ENCODE data around the gene WWOX.
A peak's percentile ranks its signal among the peaks of the same experiment; 100 is the strongest.
"Not testable (repeated sequence)": the region's sequence is repeated elsewhere in the genome, so short reads cannot be mapped to it uniquely, and the experiment has no call there.

Gene WWOX

GRCh38 chr16:78099271-78100111, at the start of gene WWOX:
WWOX (plus strand) TSS chr16:78099654.
- FAIRE-seq, result peak; percentile 81

- no peak for FAIRE-seq
Measured at GRCh38 chr16:78050734-78051400, 48.6 kb upstream of the WWOX start.

DNA sequence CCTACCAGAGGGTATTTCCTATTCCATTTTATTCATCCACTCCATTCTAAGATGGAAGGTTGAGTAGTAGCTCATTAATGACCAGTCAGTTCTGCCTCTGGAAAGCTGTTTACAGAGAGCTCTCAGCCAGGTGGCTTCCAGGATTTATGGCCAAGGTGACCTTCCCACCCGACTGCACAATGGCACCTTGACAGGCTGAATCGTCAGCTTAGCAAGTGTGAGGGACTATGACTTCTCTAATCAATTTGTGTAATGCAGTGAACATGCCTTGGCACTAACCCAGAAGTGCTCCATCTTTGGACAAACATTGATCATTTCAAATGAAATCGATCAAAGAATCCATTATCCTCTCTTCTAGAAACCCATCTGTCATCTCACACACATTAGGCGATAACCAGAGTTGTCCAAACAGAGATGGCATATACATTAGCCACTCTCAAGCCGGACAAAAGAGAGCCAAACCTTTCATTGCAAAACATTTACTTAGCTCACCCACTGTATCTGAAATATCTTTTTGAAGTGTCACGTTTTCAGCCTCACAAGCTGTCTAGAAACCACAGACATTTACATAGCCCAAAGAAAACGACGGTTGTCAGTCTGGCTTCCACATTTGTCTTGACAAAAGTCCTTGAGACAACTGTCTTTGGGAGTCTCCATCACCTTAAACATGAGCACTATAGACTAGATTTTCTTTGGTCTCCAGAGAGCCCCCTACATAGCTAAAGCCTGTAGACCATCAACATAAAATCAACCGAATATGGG, 41.5 kb upstream of the WWOX start:
- FAIRE-seq, result no peak

DNA sequence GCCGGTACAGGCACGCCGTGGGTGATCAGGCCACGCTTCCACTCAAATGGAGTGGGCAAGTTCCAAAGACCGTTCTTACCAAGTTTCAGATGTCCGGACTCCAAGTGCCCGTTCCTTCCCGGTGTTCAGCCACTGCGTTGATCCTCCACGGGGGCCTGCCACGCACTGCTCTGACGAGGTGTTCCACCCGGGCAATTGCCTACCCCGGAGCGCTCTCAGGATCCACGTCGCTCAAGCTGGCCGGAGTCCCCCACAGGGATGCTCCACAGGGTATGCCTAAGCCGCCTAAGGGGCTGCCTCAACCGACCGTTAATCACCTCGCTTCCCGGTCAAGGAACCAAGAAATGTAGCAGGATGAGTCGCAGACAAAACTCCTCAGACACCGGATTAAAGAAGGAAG, 39.6 kb upstream of the WWOX start:
- FAIRE-seq, result not testable (repeated sequence)

DNA sequence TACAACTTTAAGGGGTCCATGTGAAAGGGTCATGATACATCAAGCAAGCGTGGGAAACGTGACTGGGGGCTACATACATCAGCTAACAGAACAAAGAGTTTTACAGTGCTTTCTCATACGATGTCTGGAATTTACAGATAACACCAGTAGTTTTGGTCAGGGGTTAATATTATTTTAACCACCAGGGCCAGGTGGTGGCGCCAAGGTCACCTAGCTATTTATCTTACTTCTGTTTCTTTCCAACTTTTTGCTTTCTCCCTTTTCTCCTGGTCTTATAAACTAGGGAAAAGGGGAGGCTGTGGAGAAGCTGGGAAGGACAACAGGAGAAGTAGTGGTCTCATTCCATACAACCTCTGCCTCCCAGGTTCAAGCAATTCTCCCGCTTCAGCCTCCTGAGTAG, 39.2 kb upstream of the WWOX start:
- FAIRE-seq, result no peak

- FAIRE-seq, result no peak
Measured at GRCh38 chr16:78060809-78061208, 38.6 kb upstream of the WWOX start.

DNA sequence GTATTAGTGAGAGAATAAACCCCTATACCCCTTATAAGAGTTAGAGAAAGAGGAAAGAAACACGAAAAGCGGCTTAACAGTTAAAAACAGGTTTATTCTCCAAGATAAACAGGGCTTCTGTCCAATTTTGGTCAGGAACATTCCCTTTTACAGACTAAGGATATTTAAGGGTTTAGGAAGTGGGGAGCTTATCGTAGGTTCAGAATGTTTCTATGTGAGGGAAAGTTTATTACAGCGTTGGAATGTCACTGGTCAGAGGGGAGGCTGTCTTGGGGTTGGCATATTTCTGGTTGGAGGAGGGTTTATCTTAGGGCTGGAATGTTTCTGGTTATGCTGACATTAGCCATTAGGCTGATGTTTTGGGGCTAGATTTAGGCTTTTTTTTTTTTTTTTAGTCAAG, 34.1 kb upstream of the WWOX start:
- FAIRE-seq, result no peak

GRCh38 chr16:78069913-78070312, 29.5 kb upstream of the WWOX start:
- FAIRE-seq, result no peak

- FAIRE-seq, result no peak
Measured at GRCh38 chr16:78072275-78072674, 27.2 kb upstream of the WWOX start.

DNA sequence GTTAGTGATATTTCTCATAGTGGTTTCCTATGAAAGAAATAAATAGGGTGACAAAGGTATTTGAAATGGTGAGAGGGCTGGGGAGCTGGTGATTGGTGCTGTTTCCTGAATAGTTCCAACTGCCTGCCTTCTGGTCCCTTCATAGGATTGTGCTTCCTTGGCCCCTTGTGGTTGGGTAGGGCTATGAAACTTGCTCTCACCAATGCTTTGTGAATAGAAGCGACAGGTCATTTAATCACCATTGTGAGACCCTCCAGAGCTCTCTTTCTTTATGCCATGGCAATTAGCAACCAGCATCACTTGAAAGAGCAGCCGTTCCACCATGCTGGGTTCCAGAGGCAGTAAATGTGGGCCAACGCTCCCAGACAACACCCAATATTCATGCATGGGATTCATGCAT, 23.7 kb upstream of the WWOX start:
- FAIRE-seq, result no peak

- no peak for FAIRE-seq
Measured at GRCh38 chr16:78081341-78081740, 18.1 kb upstream of the WWOX start.

GRCh38 chr16:78091419-78091818, 8.0 kb upstream of the WWOX start:
- no peak for FAIRE-seq

DNA sequence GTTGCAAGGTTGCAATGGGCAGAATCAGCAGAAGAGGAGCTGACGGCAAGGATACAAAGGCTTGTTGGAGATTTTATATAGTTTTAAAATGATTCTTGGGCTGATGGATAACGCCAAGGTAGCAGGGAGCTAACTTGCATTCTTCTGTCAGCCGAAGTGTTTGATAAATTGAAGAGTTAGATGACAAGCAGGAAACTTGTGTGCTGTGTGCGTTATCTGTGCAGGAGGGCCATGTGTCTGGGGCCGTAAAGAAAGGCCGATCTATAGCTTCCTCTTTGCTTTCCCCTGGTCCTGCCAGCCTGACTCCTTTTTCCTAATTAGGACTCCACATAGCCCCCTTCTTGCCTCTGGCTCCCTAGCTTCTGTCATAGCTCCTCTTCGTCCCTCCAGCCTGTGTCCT, 6.7 kb upstream of the WWOX start:
- FAIRE-seq, result no peak

DNA sequence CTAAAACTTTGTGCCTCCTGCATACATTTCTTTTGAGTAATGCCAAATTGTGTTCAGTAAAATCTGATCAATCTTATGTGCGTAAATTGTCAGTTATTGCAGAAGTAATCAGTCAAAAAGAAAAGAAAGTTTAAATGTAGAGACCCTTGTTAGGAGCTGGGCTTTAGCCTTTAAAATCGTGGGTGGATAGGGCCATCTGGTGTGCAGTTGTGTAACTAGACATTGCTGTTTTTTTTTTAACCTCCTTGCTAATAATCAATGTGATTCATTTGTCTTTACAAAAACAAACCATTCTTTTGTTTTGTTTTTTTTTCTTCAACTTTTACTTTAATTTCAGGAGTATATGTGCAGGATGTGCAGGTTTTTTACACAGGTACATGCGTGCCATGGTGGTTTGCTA, 5.3 kb upstream of the WWOX start:
- no peak for FAIRE-seq

GRCh38 chr16:78094998-78095397, 4.5 kb upstream of the WWOX start:
- FAIRE-seq, result no peak

- no peak for FAIRE-seq
Measured at GRCh38 chr16:78096386-78096785, 3.1 kb upstream of the WWOX start.

DNA sequence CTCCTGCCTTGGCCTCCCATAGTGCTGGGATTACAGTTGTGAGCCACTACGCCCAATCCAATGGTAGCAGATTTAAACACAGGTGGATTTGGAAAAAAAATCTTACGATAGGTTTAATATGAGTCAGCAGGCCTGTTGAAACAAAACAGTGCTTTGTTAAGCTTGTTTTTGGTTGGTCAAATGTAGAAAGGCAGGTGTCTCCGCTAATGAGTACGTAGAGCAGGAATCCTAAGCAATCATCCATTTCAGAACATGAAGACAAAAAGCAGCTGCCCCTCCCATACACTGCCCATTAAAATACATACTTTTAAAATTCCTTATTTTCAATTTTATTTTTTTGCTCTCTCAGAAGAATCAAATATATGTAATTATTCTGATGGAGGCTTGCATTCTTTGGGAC, 1.9 kb upstream of the WWOX start:
- no peak for FAIRE-seq

GRCh38 chr16:78098087-78098486, 1.4 kb upstream of the WWOX start:
- FAIRE-seq, result no peak

DNA sequence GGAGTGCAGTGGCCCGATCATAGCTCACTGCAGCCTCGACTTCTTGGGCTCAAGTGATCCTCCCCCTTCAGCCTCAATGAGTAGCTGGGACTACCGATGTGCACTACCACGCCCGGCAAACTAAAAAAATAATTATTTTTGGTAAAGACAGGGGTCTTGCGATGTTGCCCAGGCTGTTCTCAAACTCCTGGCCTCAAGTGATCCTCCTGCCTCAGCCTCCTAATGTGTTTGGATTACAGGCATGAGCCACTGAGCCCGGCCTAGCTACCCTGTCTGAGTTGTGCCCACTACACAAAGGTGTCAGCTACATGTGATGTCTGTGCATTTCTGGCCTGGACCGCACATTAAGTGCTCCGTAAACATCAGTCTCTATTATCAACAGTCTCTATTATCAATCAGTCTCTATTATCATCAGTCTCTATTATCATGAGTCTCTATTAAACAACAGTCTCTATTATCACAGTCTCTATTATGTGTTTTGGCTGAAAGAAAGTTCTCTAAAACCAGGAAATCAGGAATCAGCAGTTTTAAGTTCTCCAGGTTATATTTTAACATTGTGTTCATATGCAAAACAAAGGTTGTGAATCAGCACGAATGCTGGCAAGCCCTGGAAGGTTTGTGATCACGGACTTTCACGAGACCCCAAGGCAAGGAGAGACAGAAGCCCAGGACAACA, 721 bp upstream of the WWOX start:
- no peak for FAIRE-seq

DNA sequence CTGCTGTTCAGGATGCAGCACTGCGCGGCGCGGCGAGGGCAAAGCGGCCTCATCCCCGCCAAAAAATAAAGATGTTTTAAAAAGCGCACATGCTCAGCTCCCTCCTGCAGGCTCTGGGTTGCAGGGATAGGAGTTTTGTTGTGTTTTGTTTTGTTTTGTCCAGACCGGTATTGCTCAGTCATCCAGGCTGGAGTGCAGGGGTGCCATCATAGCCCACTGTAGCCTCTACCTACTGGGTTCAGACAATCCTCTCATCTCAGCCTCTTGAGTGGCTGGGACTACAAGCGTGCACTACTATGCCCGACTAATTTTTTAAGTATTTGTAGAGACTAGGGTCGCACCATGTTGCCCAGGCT, 636 bp downstream of the WWOX start:
- no peak for FAIRE-seq

DNA sequence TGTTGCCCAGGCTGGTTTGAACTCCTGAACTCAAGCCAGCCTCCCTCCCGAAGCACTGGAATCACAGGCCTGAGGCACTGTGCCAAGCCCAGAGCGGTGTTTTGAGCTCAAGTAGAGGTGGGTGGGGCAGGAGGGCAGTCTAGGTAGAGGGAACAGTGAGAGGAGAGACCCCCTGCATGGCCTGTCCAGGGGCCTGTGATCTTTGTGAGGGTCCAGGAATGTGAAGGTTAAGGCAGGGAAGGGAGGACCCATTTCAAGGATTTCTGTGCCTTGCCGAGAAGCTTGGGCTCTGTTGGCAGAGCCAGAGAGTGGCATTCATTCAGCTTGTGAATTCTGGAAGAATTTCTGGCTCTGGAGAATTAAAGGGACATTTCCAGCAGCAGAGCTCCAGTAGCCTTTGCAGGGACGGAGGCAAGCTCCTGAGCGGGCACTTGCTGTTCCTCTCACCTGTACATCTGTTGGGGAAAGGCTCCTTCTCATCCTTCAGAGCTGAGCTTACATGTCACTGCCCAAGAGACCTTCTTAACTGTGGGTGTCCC, 2.7 kb downstream of the WWOX start:
- FAIRE-seq, result no peak

DNA sequence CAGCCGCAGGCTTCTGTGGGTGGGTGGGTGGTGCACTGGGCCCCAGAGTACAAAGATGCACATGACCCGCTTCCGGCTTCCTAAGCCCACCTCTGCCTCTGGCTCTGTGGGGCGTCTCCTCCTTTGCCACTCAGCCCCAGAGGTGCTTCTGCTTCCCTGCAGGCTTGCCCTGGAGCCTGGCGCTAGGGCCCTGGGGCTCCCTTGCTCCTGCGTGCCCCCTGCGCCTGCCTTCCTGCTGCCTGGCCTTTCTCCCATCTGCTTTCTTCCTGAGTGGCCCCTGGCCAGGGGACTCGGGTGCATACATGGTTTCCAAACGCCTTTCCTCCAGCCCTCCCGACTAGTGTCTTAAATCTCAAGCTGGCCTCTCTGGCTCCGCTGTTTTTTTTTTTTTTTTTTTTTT, 3.4 kb downstream of the WWOX start:
- FAIRE-seq, result no peak

DNA sequence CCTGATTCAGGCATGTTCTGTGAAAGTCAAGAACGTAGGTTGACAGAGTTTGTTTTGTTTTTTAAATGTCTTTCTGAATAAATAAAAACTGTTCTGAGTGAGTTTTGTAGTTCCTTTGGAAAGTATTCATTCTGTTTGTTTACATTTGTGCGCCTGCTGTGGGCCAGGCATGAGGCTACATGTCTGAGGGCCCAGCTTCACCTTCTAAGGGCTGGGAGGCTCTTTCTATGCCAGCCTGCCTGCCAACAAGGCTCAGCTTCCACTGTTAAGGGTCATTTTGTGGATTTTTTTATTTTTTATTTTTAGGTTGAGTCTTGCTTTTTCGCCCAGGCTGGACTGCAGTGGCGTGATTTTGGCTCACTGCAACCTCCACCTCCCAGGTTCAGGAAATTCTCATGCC, 6.1 kb downstream of the WWOX start:
- no peak for FAIRE-seq

Data from TTC549 (cell line).